ENCODE data around the gene GBX2.

DNA sequence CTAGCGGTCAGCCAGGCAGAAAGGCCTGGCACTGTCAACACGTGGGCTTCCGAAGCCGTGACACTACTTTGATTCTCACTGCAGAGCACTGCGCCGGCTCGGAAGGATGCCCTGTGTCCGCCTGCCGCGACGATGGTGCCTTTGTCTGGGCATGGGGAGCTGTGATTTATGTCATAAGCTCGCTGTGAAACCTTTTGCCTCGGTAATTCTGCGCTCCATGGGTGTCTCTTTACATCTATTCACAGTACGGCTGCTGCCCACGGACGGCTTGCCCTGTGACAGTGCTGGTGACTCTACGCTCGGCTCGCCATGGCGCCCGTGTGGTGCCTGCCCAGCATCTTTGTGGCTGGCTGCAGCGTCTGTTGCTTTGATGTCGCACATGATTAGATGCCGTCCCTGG, 43.1 kb upstream of the GBX2 start:
- TF ChIP-seq ZFP30 (CRISPR knock-in tag; IDR thresholded peaks at IDR 0.05) (no peak), ZNF70 (CRISPR knock-in tag; IDR thresholded peaks at IDR 0.05) (no peak), ARNTL (CRISPR knock-in tag; IDR thresholded peaks at IDR 0.05; ENCODE audit: borderline replicate concordance, low read depth) (no peak), OSR1 (CRISPR knock-in tag; IDR thresholded peaks at IDR 0.05) (no peak), PPARA (CRISPR knock-in tag; IDR thresholded peaks at IDR 0.05; ENCODE audit: borderline replicate concordance) (no peak)
- TF ChIP-seq, protein P1, sequence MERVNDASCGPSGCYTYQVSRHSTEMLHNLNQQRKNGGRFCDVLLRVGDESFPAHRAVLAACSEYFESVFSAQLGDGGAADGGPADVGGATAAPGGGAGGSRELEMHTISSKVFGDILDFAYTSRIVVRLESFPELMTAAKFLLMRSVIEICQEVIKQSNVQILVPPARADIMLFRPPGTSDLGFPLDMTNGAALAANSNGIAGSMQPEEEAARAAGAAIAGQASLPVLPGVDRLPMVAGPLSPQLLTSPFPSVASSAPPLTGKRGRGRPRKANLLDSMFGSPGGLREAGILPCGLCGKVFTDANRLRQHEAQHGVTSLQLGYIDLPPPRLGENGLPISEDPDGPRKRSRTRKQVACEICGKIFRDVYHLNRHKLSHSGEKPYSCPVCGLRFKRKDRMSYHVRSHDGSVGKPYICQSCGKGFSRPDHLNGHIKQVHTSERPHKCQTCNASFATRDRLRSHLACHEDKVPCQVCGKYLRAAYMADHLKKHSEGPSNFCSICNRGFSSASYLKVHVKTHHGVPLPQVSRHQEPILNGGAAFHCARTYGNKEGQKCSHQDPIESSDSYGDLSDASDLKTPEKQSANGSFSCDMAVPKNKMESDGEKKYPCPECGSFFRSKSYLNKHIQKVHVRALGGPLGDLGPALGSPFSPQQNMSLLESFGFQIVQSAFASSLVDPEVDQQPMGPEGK (CRISPR knock-in tag; IDR thresholded peaks at IDR 0.05; ENCODE audit: borderline replicate concordance): no peak
- TF ChIP-seq, protein P2, sequence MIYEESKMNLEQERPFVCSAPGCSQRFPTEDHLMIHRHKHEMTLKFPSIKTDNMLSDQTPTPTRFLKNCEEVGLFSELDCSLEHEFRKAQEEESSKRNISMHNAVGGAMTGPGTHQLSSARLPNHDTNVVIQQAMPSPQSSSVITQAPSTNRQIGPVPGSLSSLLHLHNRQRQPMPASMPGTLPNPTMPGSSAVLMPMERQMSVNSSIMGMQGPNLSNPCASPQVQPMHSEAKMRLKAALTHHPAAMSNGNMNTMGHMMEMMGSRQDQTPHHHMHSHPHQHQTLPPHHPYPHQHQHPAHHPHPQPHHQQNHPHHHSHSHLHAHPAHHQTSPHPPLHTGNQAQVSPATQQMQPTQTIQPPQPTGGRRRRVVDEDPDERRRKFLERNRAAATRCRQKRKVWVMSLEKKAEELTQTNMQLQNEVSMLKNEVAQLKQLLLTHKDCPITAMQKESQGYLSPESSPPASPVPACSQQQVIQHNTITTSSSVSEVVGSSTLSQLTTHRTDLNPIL (CRISPR knock-in tag; IDR thresholded peaks at IDR 0.05; ENCODE audit: low read depth): no peak
- TF ChIP-seq, protein P3, sequence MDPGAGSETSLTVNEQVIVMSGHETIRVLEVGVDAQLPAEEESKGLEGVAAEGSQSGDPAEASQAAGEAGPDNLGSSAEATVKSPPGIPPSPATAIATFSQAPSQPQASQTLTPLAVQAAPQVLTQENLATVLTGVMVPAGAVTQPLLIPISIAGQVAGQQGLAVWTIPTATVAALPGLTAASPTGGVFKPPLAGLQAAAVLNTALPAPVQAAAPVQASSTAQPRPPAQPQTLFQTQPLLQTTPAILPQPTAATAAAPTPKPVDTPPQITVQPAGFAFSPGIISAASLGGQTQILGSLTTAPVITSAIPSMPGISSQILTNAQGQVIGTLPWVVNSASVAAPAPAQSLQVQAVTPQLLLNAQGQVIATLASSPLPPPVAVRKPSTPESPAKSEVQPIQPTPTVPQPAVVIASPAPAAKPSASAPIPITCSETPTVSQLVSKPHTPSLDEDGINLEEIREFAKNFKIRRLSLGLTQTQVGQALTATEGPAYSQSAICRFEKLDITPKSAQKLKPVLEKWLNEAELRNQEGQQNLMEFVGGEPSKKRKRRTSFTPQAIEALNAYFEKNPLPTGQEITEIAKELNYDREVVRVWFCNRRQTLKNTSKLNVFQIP (CRISPR knock-in tag; IDR thresholded peaks at IDR 0.05; ENCODE audit: borderline replicate concordance, low read depth): no peak
